ENCODE results near the gene CADPS.

GRCh38 chr3:62793946-62794345, 81.3 kb downstream of the CADPS start:
- TF ChIP-seq CTCF (IDR thresholded peaks at IDR 0.05; ENCODE audit: low read length), result no peak
- no peak for TF ChIP-seq EZH2 (IDR thresholded peaks at IDR 0.05; ENCODE audit: borderline replicate concordance, low read length)

Data from OCI-LY1 (cell line).